Left ventricle myocardium superior (tissue), 1 donor: ENCODE measurements around the gene ALOX5AP. TPM values are rescaled to one million over a fixed set of nuclear protein-coding genes. Genes with fewer than 3 reads are reported as not detected.

Experiments
- ATAC-seq: fragments of 200-7000 bp; cut with Tn5 transposase; one replicate; pipeline ENCODE4 v1.9.1; 2020; ENCODE audit warnings: mild to moderate bottlenecking, moderate library complexity
- DNase-seq: peaks from one replicate; pipeline ENCODE4 v3.0.0-alpha.2; 2020
- intact Hi-C: fragments of 100-400 bp; cut with micrococcal nuclease; formaldehyde crosslinking; loops from one replicate; pipeline ENCODE4 v1.11.0; 2022
- total RNA-seq: library from RNA; stranded (reverse); fragmentation: NEBNext Ultra II Directional; extraction: Animal tissue kit (Norgen Biotek cat#: 25700); gene quantifications from one replicate; pipeline ENCODE4 v1.2.1, GENCODE V29; 2021
- donor health status: DM: no; HTN: yes; CAD: no; lungs with severe emphysema.

The ALOX5AP gene
- total RNA-seq, 1 donor from 2014 or later: 10.1 TPM

DNA sequence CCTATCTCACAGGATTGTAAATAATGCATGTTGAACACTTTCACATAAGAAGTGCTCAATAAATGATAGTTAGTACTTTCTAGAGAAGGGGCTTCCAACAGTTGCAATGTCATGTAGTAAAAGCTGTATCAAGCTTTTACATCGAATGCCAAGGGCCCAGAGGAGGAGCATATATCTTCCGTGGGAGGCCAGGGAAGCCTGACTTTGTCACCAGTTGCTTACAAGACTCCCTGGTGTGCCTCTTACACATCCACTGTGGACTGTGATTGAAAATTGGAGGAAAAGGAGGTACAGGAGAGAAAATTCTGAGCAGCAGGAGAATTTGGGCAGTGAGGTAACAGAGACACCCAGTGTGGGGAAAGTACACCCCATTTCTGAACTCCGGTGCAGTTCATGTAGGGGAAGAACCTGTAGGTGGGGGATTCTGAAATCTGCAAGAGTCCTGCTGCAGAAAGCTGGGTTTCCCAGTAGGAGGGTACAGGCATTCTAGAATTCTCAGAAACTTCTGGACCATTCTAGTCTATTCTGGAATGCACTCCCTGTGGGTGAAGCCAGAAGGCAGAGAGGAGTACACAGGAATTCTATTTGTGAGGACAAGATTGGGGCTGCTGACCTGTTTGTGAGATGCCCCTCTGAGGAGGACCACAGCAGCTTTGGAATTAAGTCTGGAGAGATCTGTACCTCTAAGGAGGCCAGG lies 54.0 kb downstream of the ALOX5AP start:
- no peak for DNase-seq
- intact Hi-C loops: no loop called here
- no peak for ATAC-seq

GRCh38 chr13:30790592-30790991 lies 55.2 kb downstream of the ALOX5AP start:
- ATAC-seq (no peak), DNase-seq (no peak)
- intact Hi-C loops: no loop called here

- ATAC-seq: peak; percentile 92
- intact Hi-C loops: no loop called here
These were observed 56.1 kb downstream of the ALOX5AP start for GRCh38 chr13:30791354-30792001.

GRCh38 chr13:30792285-30793000 lies 57.1 kb downstream of the ALOX5AP start:
- intact Hi-C loops: no loop called here
- DNase-seq (peak; percentile 87), ATAC-seq (peak; percentile 88)

More at GRCh38 chr13:30791354-30792001, 56.1 kb downstream of the ALOX5AP start:
- DNase-seq: peak; percentile 87

DNA sequence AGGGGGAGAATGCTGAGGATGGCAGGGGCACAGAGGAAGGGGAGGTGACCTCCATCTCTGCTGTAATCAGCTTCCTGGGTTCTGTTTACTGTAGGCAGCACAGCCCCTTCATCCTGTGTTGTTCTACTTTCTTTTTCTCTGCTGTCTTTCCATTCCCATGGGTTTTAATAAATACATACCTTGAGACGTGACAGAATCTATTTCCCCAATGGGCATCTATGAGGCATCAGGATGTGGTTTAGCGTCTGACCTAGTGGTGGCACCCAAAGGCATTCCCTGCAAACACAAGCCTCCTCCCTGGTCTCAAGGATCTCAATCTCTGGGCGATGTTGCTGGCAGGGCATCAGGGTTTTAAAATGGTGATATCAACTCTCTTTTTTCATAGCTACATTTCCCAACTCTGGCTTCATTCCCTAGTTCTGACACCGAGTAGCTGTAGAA lies 60.8 kb downstream of the ALOX5AP start:
- intact Hi-C loops: no loop called here
- DNase-seq: no peak
- no peak for ATAC-seq

DNA sequence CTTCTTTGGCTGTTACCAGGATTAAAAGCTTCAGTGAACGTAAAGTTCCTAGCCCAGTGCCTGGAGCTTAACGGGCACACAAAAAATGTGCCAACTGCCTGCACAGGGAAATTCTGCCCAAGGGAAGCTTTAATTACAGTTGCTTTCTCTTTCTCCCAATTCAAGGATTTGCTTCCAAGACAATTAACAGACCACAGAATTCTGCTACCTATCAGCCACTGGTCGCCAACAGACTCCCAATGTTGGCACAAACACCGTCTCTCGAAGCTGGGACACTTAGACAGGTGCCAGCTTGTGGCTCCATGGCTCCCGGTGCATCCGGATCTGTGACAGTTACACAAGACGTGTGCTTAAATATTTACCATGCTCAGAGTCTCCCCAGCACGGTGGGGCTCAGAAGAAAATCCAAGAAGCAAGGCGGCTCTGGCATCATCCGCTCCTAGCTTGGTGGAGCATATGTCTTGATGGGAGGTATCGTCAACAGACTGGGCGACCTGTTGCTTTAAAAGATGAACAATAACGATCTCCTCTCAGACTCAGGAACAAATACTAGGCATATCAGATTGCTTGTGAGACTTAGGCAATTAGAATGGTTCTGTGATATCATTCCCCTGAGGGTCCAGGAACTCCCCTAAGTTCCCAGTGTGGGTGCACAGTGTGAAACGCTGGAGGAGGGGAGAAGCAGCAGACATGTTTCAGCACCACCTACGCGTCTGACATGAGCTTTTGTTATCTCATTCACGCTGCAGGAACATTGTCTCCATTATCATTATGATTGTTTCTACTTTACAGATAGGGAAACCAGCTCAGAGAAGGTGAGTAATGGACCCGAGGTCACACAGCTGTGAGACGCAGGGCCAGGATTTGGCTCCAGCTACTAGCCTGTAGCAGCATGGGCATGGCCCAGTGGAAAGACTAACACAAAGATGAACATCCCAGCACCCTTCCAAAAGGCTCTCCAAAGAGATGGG lies 61.6 kb downstream of the ALOX5AP start:
- ATAC-seq (no peak), DNase-seq (no peak)
- intact Hi-C loops: no loop called here

DNA sequence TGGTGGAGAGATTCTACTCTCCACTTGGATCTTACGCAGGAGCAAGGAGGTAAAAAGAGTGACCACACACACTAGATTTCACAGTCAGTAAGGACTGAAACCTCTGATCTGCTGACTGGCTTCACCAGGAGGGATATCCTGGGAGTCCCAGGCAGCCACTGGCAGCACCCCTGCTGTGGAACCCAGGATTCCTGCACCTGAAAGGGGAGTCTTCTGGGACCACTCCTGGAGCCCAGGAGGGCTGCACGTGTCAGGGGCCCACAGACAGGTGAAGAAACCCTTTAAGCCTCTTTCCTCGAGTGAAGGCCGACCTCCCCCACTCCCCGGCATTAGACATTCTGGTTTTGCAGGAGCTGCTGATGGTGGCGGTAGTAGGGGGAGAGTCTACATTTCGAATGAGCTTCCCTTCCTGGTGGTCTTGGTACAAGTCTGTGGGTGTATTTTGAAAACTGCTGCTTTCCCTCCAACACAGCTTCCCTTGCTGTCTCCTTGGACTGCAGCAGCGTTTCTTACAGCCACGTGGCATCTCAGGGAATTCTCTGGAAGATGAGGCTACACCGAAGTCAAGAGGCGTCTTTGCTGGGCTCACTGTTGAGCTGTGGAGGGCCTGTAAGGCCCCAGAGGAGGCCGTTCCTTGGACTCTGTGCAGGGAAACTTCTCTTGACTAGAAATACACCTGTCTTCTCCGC lies 62.6 kb downstream of the ALOX5AP start:
- no peak for DNase-seq
- intact Hi-C loops: no loop called here
- no peak for ATAC-seq

DNA sequence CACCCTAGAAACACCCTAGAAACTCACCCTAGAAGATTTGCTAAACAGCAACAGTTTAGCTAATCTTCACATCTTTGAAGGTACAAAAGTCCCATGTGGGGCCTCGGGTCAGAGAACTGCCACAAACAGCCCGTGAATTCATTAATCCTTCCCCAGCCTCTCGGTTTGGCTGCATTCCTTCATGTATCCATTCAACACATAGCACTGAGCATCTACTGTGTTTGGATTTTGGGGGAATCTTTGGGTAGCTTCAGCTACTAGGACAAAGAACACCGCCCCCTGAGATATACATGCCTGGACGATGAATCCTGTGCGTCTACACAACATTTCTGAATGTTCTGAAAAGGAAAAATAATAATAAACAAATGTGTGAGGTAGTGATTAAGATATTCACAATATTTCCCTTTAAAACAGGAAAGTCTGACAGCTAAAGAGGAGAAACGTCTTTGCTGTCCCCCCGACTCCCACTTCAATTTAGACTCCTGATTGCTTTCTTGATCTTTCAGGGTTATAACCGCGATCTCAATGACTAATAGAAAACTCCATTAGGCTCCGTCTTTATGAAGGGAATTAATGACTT lies 63.5 kb downstream of the ALOX5AP start:
- no peak for ATAC-seq
- no peak for DNase-seq
- intact Hi-C loops: no loop called here

DNA sequence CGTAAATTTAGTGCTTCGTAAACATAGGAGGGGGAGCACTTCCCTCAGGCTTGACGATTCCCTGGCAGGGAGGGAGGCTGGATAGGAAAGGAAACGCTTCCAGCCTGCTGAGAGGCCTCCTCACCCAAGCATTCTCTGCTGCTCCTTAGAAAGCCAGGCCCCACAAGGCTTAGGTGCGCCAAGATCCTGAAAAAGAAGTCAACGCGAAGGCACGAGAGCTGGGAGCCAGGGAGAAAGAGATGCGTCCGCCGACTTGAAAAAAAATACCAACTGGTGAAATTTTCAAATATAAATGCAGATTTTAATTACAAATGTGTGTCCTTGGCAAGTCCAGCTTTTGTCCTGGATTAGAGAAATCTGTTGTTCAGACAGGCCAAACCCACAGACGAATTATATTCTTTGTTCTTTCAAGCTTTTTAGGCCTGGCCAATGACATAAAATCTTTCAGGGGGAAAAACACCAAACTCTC lies 64.0 kb downstream of the ALOX5AP start:
- intact Hi-C loops: no loop called here
- DNase-seq (no peak), ATAC-seq (no peak)

DNA sequence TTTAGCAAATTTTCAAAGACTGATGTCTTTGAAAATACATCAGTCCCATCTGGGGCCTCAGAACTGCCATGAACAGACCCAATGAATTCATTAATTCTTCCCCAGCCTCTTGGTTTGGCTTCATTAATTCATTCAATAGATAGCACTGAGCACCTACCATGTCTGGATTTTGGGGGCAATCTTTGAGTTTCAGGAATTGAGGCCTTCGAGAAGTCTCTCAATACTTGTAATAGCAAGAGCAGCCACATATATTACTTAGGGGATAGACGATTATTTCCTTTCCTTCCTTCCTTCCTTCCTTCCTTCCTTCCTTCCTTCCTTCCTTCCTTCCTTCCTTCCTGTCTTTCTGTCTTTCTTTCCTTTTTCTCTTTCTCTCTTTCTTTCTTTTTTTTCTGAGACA lies 64.8 kb downstream of the ALOX5AP start:
- ATAC-seq (no peak), DNase-seq (no peak)
- intact Hi-C loops: loop anchor here (5.0 kb wide), 1 partner anchor 123 kb away; no protein-coding TSS in a partner anchor

- ATAC-seq: no peak
- DNase-seq: no peak
- intact Hi-C loops: loop anchor here (5.0 kb wide), 1 partner anchor 125 kb away; no protein-coding TSS in a partner anchor
These were observed 67.2 kb downstream of the ALOX5AP start for GRCh38 chr13:30802501-30802900.

DNA sequence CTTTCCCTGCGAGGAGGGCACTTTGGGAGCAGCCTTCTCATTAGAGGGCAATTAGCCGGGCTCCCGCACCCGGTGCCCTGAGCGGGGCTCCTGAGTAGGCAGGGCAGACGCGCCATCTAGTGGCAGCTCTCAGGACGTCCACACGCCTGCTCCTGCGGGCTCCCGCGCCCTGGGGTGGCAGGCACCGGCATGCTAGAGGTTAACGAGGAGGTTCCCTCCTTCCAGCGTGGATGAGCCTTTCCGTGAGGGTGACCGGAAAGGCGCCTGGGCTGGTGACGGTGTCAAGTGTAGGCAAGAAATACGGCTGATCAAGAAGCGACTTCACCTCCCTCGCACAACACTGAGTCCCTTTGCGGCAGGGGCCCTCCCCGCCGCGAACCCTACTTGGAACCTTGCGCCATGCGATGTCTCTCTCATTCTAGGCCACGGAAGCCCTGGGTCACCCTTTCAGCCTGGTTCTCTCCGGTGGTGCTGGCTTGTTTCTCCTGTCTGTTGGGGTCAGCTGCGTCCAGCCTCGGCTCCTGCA lies 67.7 kb downstream of the ALOX5AP start:
- intact Hi-C loops: loop anchor here (5.0 kb wide), 1 partner anchor 126 kb away; no protein-coding TSS in a partner anchor
- ATAC-seq (peak; percentile 98), DNase-seq (peak; percentile 93)

- DNase-seq (no peak), ATAC-seq (no peak)
- intact Hi-C loops: loop anchor here (5.0 kb wide), 1 partner anchor 126 kb away; no protein-coding TSS in a partner anchor
These were observed 68.4 kb downstream of the ALOX5AP start for GRCh38 chr13:30803749-30804148.

DNA sequence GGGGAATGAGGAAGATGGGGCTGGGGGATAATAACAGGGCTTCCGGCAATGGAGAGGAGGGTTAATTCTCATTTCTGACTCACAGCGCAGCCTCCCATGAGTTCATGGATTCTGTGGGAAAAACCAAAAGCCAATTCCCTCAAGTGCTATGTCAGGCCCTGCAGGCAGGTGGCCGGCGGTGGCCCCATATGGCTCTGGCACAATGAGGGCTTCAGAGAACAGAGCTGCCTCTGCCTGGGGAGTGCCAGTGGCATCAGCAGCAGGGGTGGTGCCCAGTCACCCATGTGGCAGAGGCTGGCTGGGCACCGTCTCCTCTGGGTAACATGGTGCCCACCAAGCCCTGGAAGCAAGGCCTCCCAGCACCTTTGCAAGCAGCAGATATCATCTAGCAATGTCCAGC lies 69.1 kb downstream of the ALOX5AP start:
- ATAC-seq (peak; percentile 5), DNase-seq (no peak)
- intact Hi-C loops: loop anchor here (5.0 kb wide), 1 partner anchor 127 kb away; no protein-coding TSS in a partner anchor

- ATAC-seq (no peak), DNase-seq (no peak)
- intact Hi-C loops: no loop called here
These were observed 69.8 kb downstream of the ALOX5AP start for GRCh38 chr13:30805132-30805537.

DNA sequence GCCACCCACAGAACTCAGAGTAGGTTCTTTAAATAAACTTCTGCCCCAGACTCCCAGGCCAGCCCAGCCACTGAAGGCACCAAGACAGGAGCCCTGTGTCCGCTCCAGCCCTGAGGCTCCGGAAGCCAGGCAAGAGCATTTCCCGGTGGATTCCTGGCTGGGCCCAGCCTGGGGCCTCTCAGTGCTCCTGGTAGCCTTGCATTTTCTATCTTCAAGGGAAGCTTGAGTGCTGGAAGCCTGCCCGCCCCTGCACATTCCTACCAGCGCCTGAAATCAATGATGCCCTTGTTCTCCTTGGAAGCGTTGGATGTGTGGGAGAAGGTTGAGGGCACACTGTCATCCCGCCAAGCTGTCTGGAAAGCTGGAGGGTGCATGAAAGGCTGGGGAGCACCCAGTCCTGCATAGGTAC lies 70.3 kb downstream of the ALOX5AP start:
- ATAC-seq: no peak

DNA sequence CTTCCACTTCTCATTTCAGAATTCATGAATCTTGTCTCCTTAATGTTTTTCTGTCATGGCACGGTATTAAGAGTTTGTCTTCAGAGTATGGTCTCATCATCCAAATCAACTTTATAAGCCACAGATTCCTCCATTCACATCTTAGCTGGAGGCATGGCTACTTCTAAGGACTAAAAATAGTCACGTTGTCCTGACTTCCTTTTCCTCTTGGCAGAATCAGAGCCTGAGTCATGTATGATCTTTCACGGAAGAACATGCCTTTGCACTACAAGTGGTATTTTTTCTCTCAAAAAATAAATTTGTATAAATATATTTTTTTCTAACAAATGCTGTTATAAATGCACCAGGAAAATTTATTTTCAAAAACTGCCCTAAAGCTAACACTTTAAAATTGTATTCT lies 71.4 kb downstream of the ALOX5AP start:
- ATAC-seq (no peak), DNase-seq (no peak)
- intact Hi-C loops: no loop called here

More for the DNA sequence above, 70.3 kb downstream of the ALOX5AP start:
- no peak for DNase-seq
- intact Hi-C loops: no loop called here
